OCI-LY3 (cell line): Measurements from ENCODE around the gene NDUFS6.

Experiments
- CTCF ChIP-seq: fragments of 200-600, 300-600 bp; sonication (generic); IDR thresholded peaks from 2 replicates; pipeline ENCODE4 v1.5.1; 2014; ENCODE audit warnings: antibody characterized with exemption, low read length, low read depth
- EZH2phosphoT487 ChIP-seq: fragments of 200-600 bp; shearing (Covaris generic); IDR thresholded peaks from 2 replicates; pipeline ENCODE4 v1.6.1; 2018; ENCODE audit warnings: antibody characterized with exemption, mixed run types, low read depth

GRCh38 chr5:1803192-1803591, 2.0 kb downstream of the NDUFS6 start:
- TF ChIP-seq CTCF (no peak), EZH2phosphoT487 (no peak)
